Stomach (tissue), 4 donors: Measurements from ENCODE around the gene SULT1C2.

ENCODE experiments used
- EP300 ChIP-seq: sonication (generic); formaldehyde crosslinking; IDR thresholded peaks from one replicate; pipeline ENCODE4 v1.6.1; 2017; ENCODE audit warnings: antibody characterized with exemption
- POLR2A ChIP-seq, 4 donors: fragments of 450-650 bp; IDR thresholded peaks; one replicate each; pipeline ENCODE4 v1.6.1; 2016; ENCODE audit warnings: antibody characterized with exemption in 4 of 4, control low read depth in 2 of 4, mild to moderate bottlenecking in 1 of 4, moderate library complexity in 1 of 4
- POLR2AphosphoS5 ChIP-seq, 3 donors: sonication (generic); formaldehyde crosslinking; IDR thresholded peaks; one replicate each; pipeline ENCODE4 v1.6.1; 2016; ENCODE audit warnings: antibody characterized with exemption in 3 of 3
- TF ChIP-seq, protein P1 (sequence below), 7 experiments: fragments of 450-650 bp in 4 of 7; fragments of 200-600 bp in 3 of 7; sonication (generic) in 3 of 7; IDR thresholded peaks; one replicate each; pipeline ENCODE4 v1.5.1; 2016 to 2019; ENCODE audit warnings: antibody characterized with exemption in 7 of 7, control low read depth in 2 of 7, mild to moderate bottlenecking in 1 of 7

DNA sequence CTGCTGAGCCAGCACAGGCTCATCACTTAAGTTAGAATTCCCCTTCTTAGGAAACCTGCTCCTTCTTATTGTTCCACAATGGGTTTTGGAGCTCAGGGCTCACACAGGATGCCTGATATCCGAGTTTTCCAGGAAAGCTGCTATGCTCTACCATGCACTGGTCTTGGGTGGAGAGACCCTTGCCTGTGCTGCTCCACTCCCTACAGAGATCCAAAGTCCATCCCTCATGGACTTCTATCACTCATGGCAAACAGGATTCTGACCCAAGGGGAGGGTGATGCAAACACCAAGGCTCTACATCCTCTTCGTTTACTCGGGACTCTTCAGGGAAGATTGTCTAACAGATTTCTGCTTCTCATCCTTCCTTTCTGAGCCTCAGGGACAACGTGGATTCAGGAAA, 5.2 kb downstream of the SULT1C2 start:
- TF ChIP-seq, protein P1, sequence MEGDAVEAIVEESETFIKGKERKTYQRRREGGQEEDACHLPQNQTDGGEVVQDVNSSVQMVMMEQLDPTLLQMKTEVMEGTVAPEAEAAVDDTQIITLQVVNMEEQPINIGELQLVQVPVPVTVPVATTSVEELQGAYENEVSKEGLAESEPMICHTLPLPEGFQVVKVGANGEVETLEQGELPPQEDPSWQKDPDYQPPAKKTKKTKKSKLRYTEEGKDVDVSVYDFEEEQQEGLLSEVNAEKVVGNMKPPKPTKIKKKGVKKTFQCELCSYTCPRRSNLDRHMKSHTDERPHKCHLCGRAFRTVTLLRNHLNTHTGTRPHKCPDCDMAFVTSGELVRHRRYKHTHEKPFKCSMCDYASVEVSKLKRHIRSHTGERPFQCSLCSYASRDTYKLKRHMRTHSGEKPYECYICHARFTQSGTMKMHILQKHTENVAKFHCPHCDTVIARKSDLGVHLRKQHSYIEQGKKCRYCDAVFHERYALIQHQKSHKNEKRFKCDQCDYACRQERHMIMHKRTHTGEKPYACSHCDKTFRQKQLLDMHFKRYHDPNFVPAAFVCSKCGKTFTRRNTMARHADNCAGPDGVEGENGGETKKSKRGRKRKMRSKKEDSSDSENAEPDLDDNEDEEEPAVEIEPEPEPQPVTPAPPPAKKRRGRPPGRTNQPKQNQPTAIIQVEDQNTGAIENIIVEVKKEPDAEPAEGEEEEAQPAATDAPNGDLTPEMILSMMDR (IDR thresholded peaks at IDR 0.05), result no peak
- TF ChIP-seq EP300 (no peak), POLR2A (IDR thresholded peaks at IDR 0.05) (no peak), POLR2AphosphoS5 (IDR thresholded peaks at IDR 0.05) (no peak)
